GM12878 (cell line): ENCODE measurements around the gene CD151. TPM values are rescaled to one million over a fixed set of nuclear protein-coding genes. Genes with fewer than 3 reads are reported as not detected.

Experiments used
- ATAC-seq: fragments of 200-7000 bp; cut with Tn5 transposase; 3 replicates; pipeline ENCODE4 v1.9.1; 2020; ENCODE audit warnings: mild to moderate bottlenecking, moderate library complexity
- BruUV-seq: library from RNA; stranded (reverse); fragments of 400-500 nt; replicated peaks from 2 replicates; lab custom pipeline; 2021; lab: Mats Ljungman, UMichigan
- CTCF ChIA-PET: fragments of 300-600 bp; sonication (Branson Sonifier 250); formaldehyde crosslinking; extraction: SDS; loops from one replicate; lab custom pipeline; 2021; ENCODE audit warnings: inconsistent platforms; lab: Yijun Ruan, JAX
- POLR2A ChIA-PET: fragments of 350-600 bp; formaldehyde crosslinking; extraction: SDS; loops from one replicate; lab custom pipeline; 2021; ENCODE audit warnings: inconsistent platforms; lab: Charles Lee
- RAD21 ChIA-PET: fragments of 300-600 bp; sonication (Branson Sonifier 250); formaldehyde crosslinking; loops from one replicate; lab custom pipeline; 2023; ENCODE audit warnings: antibody characterized with exemption; ENCODE audit not compliant: unreplicated experiment; lab: Charles Lee
- SMC1A ChIA-PET: fragments of 300-600 bp; sonication (Branson Sonifier 250); formaldehyde crosslinking; loops from one replicate; lab custom pipeline; 2023; ENCODE audit not compliant: unreplicated experiment, uncharacterized antibody; lab: Charles Lee
- DNase-seq: peaks from one replicate; pipeline ENCODE4 v3.0.0-alpha.2; 2011; ENCODE audit warnings: low read depth, low spot score
- FAIRE-seq: peaks from 3 replicates; lab custom pipeline; 2011; peaks lifted over from hg19 to GRCh38; lab: Jason Lieb, UNC
- H2AFZ ChIP-seq: 2 replicates; pipeline ENCODE4 v1.6.0; 2011; ENCODE audit warnings: low read depth, low read length, control low read depth; ENCODE audit not compliant: control insufficient read depth
- H3K27ac ChIP-seq: 2 replicates; pipeline ENCODE4 v1.5.1; 2011; ENCODE audit warnings: control low read depth; ENCODE audit not compliant: control insufficient read depth, insufficient read depth
- H3K27me3 ChIP-seq, 2 experiments: replicated peaks in 1 of 2; 2 replicates each; pipeline versions ENCODE4 v1.6.0 to v1.6.1; 2011; ENCODE audit warnings: low read length in 1 of 2; ENCODE audit not compliant: control insufficient read depth in 2 of 2, insufficient read depth in 2 of 2
- H3K36me3 ChIP-seq, 2 experiments: 2 replicates each; pipeline ENCODE4 v1.5.1; 2011; ENCODE audit warnings: low read length in 1 of 2; ENCODE audit not compliant: control insufficient read depth in 2 of 2, insufficient read depth in 2 of 2
- H3K4me1 ChIP-seq: 2 replicates; pipeline ENCODE4 v1.6.1; 2011; ENCODE audit warnings: mild to moderate bottlenecking, low read length, moderate library complexity, mixed read lengths; ENCODE audit not compliant: control insufficient read depth, insufficient read depth
- H3K4me2 ChIP-seq: 2 replicates; pipeline ENCODE4 v1.6.0; 2011; ENCODE audit warnings: control low read depth; ENCODE audit not compliant: control insufficient read depth, insufficient read depth
- H3K4me3 ChIP-seq: fragments of 200-600 bp; sonication (generic); 2 replicates; pipeline ENCODE4 v1.5.1; 2016
- H3K79me2 ChIP-seq: 2 replicates; pipeline ENCODE4 v1.6.0; 2011; ENCODE audit warnings: low read length; ENCODE audit not compliant: control insufficient read depth, insufficient read depth
- H3K9ac ChIP-seq: 2 replicates; pipeline ENCODE4 v1.8.0; 2011; ENCODE audit warnings: low read length, control low read depth, mixed read lengths; ENCODE audit not compliant: control insufficient read depth, insufficient read depth
- H3K9me3 ChIP-seq: replicated peaks from 3 replicates; pipeline ENCODE4 v1.5.1; 2011; ENCODE audit warnings: mild to moderate bottlenecking, low read length; ENCODE audit not compliant: control insufficient read depth, insufficient read depth
- H4K20me1 ChIP-seq: 2 replicates; pipeline ENCODE4 v1.6.0; 2011; ENCODE audit not compliant: control insufficient read depth, insufficient read depth
- E2F4 ChIP-seq: IDR thresholded peaks from 2 replicates; pipeline ENCODE4 v1.6.1; 2012; ENCODE audit warnings: low read depth, low read length, improper control_type of control experiment
- IRF3 ChIP-seq: fragments of 450-650 bp; IDR thresholded peaks from 2 replicates; pipeline ENCODE4 v1.6.1; 2014; ENCODE audit warnings: mild to moderate bottlenecking
- NBN ChIP-seq: fragments of 450-650 bp; IDR thresholded peaks from 2 replicates; pipeline ENCODE4 v1.6.1; 2016
- NFIC ChIP-seq: IDR thresholded peaks from 2 replicates; pipeline ENCODE4 v1.6.1; 2012; ENCODE audit warnings: low read depth, mild to moderate bottlenecking, inconsistent platforms, low read length, moderate library complexity
- POLR2A ChIP-seq: IDR thresholded peaks from 2 replicates; pipeline ENCODE4 v1.6.1; 2011; ENCODE audit warnings: low read depth, mild to moderate bottlenecking, low read length
- POLR2AphosphoS5 ChIP-seq: IDR thresholded peaks from 2 replicates; pipeline ENCODE4 v1.6.1; 2011; ENCODE audit warnings: mild to moderate bottlenecking, low read length, inconsistent platforms
- SKIL ChIP-seq: fragments of 450-650 bp; IDR thresholded peaks from 2 replicates; pipeline ENCODE4 v1.6.1; 2017; ENCODE audit warnings: mild to moderate bottlenecking, low read depth, inconsistent platforms; ENCODE audit not compliant: poor library complexity, severe bottlenecking
- STAT1 ChIP-seq: fragments of 450-650 bp; conservative IDR thresholded peaks from 2 replicates; pipeline ENCODE4 v1.6.1; 2014; ENCODE audit warnings: antibody characterized with exemption, mild to moderate bottlenecking
- WGBS: methylation state at CpG from one replicate; pipeline ENCODE4 v1.1.6; 2016; ENCODE audit warnings: low lambda C conversion rate; ENCODE audit not compliant: insufficient replicate concordance, insufficient coverage; ENCODE audit errors: missing lambda C conversion rate; 5-methylcytosine and 5-hydroxymethylcytosine counted together
- in situ Hi-C: fragments of 300-500 bp; cut with MboI; formaldehyde crosslinking; loops from 9 replicates; pipeline ENCODE4 v1.14.3; 2018; ENCODE audit warnings: mixed read lengths
- intact Hi-C: fragments of 100-400 bp; cut with micrococcal nuclease; formaldehyde crosslinking; loops from one replicate; pipeline ENCODE4 v1.14.2; 2022; ENCODE audit not compliant: unreplicated experiment
- polyA plus RNA-seq, 11 experiments: library from polyadenylated mRNA; depleted of rRNA in 4 of 11; unstranded in 6 of 11; stranded (reverse) in 5 of 11; fragments of >200 nt; fragmentation: Nextera tagmentation in 4 of 11; fragmentation: Illumina TruSeq in 1 of 11; extraction: Ambion mirVana in 4 of 11; extraction: Trizol in 1 of 11; gene quantifications; 1 replicate in 1 of 11; 2 replicates in 10 of 11; pipeline versions ENCODE4 v1.2.1 to v1.2.3, GENCODE V29; 2011 to 2016; ENCODE audit warnings: inconsistent platforms in 2 of 11, missing spikeins in 2 of 11, low read depth in 1 of 11
- total RNA-seq, 4 experiments: library from RNA; depleted of rRNA in 3 of 4; stranded (reverse); fragments of >200 nt in 3 of 4; fragmentation: Illumina TruSeq in 1 of 4; extraction: Trizol in 1 of 4; gene quantifications; 2 replicates each; pipeline versions ENCODE4 v1.2.1 to v1.2.3, GENCODE V29; 2013 to 2021
- TF ChIP-seq, protein P1 (sequence below): IDR thresholded peaks from 2 replicates; pipeline ENCODE4 v1.6.1; 2012; ENCODE audit warnings: low read depth, low read length, improper control_type of control experiment
- TF ChIP-seq, protein P2 (sequence below): fragments of 450-650 bp; conservative IDR thresholded peaks from 2 replicates; pipeline ENCODE4 v1.6.1; 2017; ENCODE audit warnings: mild to moderate bottlenecking, moderate library complexity
- TF ChIP-seq, protein P3 (sequence below): IDR thresholded peaks from 2 replicates; pipeline ENCODE4 v1.6.1; 2012; ENCODE audit warnings: mild to moderate bottlenecking, low read depth, low read length

Gene CD151
- total and polyA plus RNA-seq, 10 of the 15 experiments (the other 5 are each of a cell fraction or from before 2014, with no cell fraction given) = 0.52 to 41.7 (median 14.7) TPM

DNA sequence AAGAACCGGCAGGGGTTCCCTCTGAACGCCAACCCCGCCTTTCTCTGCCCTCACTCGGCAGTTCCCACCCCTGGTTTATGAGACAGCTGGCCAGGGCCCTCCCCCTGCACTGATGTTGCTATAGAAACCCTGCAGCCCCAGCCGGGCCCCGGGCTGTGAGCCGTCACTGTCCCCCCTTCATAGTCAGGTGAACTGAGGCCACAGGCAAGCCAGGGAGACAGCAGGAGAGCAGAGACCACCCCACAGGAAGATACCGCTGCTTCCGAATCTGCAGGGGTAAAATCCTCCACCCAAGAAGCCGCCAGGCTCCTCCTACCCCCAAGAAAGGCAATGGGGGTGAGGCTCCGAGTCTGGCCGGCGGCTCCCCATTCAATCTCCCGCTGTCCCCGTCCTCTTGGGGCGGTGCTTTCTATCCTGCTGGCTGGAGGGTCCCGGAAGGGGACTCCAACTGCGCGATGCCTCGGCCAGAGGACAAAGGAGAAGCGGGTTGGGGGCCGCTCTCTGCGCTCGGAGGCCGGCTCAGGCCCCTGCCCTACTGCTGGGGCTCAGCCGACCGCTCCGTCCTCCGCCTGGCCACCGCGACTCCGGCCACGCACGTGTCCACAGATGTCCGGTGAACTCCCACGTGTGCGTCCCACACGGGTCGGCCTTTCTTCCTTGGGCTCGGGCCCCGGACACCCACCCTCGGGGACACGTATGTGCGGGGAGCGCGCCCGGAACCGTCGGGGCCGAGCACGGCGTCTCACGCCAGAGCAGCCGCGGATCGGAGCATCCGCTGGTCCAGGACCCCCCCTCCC lies 35.3 kb upstream of the CD151 start:
- Histone ChIP-seq H3K27ac (peak overlapping the region; percentile 85), H4K20me1 (no peaks in the 10 kb centered on the region), H3K9me3 (no peaks in the 10 kb centered on the region), H2AFZ (peak overlapping the region; percentile 92), H3K9ac (peak overlapping the region; percentile 79), H3K79me2 (peaks cover 30% of the 10 kb centered on the region), H3K4me2 (peak overlapping the region; percentile 100), H3K4me1 (peaks cover 15% of the 10 kb centered on the region), H3K36me3 (peaks cover 0 to 12% of the 10 kb centered on the region in 2 experiments; a peak in 2 of 4 replicates), H3K27me3 (no peaks in the 10 kb centered on the region), H3K4me3 (peak overlapping the region; percentile 97)
- peak; percentile 94 for FAIRE-seq
- no TSS peak for BruUV-seq
- RAD21 ChIA-PET = interaction anchor here (1.3 to 2.8 kb wide), 3 partner anchors 48 to 262 kb away, joined by 4 to 14 read pairs (median 9); partner anchors contain the start of gene HRAS
- intact Hi-C loops (loop anchor here (1.0 to 5.0 kb wide), 2 partner anchors 12 to 50 kb away; partner anchors contain the start of genes RPLP2 and TALDO1), in situ Hi-C loops (no loop called here)
- SMC1A ChIA-PET = interaction anchor here (1.2 kb wide), 1 partner anchor 9 kb away, joined by 3 read pairs; no protein-coding TSS in a partner anchor
- no peak for DNase-seq
- CTCF ChIA-PET = interaction anchor here (1.1 to 1.5 kb wide), 5 partner anchors 9 to 243 kb away, joined by 3 to 5 read pairs (median 4); no protein-coding TSS in a partner anchor
- POLR2A ChIA-PET = interaction anchor here (0.5 to 1.7 kb wide), 8 partner anchors 8 to 229 kb away, joined by 3 to 10 read pairs (median 4); partner anchors contain the start of gene RPLP2
- WGBS = under 1% methylated on average over 57 of the region's 57 CpGs
- peak; percentile 76 for ATAC-seq
- TF ChIP-seq POLR2A (peak; percentile 71), POLR2AphosphoS5 (peak; percentile 42; the same call in 1 of the 2 replicates), IRF3 (no peak), NFIC (no peak), STAT1 (no peak), SKIL (no peak), NBN (0 out of 2 replicates have a peak, but pooled peaks have one; percentile 56), E2F4 (no peak)
- TF ChIP-seq, protein P1, sequence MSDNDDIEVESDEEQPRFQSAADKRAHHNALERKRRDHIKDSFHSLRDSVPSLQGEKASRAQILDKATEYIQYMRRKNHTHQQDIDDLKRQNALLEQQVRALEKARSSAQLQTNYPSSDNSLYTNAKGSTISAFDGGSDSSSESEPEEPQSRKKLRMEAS = peak; percentile 49
- TF ChIP-seq, protein P2, sequence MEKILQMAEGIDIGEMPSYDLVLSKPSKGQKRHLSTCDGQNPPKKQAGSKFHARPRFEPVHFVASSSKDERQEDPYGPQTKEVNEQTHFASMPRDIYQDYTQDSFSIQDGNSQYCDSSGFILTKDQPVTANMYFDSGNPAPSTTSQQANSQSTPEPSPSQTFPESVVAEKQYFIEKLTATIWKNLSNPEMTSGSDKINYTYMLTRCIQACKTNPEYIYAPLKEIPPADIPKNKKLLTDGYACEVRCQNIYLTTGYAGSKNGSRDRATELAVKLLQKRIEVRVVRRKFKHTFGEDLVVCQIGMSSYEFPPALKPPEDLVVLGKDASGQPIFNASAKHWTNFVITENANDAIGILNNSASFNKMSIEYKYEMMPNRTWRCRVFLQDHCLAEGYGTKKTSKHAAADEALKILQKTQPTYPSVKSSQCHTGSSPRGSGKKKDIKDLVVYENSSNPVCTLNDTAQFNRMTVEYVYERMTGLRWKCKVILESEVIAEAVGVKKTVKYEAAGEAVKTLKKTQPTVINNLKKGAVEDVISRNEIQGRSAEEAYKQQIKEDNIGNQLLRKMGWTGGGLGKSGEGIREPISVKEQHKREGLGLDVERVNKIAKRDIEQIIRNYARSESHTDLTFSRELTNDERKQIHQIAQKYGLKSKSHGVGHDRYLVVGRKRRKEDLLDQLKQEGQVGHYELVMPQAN = peak; percentile 57
- TF ChIP-seq, protein P3, sequence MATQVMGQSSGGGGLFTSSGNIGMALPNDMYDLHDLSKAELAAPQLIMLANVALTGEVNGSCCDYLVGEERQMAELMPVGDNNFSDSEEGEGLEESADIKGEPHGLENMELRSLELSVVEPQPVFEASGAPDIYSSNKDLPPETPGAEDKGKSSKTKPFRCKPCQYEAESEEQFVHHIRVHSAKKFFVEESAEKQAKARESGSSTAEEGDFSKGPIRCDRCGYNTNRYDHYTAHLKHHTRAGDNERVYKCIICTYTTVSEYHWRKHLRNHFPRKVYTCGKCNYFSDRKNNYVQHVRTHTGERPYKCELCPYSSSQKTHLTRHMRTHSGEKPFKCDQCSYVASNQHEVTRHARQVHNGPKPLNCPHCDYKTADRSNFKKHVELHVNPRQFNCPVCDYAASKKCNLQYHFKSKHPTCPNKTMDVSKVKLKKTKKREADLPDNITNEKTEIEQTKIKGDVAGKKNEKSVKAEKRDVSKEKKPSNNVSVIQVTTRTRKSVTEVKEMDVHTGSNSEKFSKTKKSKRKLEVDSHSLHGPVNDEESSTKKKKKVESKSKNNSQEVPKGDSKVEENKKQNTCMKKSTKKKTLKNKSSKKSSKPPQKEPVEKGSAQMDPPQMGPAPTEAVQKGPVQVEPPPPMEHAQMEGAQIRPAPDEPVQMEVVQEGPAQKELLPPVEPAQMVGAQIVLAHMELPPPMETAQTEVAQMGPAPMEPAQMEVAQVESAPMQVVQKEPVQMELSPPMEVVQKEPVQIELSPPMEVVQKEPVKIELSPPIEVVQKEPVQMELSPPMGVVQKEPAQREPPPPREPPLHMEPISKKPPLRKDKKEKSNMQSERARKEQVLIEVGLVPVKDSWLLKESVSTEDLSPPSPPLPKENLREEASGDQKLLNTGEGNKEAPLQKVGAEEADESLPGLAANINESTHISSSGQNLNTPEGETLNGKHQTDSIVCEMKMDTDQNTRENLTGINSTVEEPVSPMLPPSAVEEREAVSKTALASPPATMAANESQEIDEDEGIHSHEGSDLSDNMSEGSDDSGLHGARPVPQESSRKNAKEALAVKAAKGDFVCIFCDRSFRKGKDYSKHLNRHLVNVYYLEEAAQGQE = no peak
